NK-92 (cell line): ENCODE data around the gene MED27.

Experiments used
- DNase-seq: peaks from one replicate; lab custom pipeline; 2025; ENCODE audit not compliant: unreplicated experiment; lab: John Stamatoyannopoulos, UW

Gene MED27

GRCh38 chr9:132044176-132044875 is 35.3 kb downstream of the MED27 start:
- no peak for DNase-seq

DNA sequence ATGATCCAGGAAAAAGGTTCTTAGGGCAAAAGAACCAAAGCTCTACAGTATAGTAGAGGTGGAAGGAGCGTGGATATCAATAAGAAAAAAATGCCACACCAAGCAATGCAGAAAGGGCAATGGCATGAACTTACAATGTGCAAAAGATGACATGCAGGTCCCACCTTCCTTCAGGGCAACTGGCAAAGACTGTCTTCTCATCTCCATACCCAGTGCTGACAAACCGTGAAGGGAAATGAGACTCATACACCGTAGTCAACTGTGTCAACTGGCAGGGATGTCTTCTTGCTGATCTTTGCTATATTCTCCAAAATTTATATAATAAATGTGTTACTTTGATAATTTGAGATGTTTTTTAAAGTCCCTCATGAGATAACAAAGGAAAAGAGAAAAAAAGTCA is 36.0 kb downstream of the MED27 start:
- DNase-seq: no peak

- DNase-seq: no peak
These were observed 37.3 kb downstream of the MED27 start for GRCh38 chr9:132042324-132042723.

DNA sequence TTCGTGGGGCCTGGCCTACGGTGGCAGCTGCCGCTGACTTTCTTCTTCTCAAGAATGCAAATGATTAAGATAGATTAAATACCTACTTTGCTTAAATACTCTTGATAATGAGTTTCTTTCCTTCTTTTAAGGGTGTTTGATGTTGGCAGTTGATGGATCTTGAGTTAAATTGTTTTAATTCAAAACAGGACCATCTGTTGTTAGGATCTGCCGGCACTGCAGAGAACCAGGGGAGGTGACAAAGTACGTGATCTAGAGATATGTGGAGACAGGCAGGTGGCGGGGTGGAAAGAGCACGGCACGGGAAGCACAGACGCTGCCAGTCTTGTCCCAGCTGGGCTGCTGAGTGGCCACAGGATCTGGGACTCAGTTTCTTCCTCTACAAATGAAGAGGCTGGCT is 37.9 kb downstream of the MED27 start:
- DNase-seq: no peak

- DNase-seq: no peak
These were observed 38.9 kb downstream of the MED27 start for GRCh38 chr9:132040808-132041207.

DNA sequence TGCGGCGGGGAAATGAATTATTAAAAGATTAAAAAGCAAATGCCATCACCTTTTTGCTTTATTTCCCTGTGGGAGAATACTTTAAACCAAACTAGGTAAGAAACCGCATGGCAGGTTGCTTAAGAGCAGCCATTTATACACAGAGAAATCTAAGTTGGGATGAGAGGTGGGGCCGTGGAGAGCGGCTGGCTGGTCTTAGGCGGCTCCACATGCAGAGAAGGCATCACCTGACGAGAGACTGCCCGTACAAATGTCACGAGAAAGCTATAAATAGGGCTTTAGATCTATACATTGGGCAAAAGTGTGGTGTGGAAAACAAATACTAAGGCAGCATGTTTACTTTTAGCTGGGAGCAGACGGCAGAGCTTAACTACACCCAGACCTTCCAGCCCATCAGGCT is 39.4 kb downstream of the MED27 start:
- no peak for DNase-seq

DNA sequence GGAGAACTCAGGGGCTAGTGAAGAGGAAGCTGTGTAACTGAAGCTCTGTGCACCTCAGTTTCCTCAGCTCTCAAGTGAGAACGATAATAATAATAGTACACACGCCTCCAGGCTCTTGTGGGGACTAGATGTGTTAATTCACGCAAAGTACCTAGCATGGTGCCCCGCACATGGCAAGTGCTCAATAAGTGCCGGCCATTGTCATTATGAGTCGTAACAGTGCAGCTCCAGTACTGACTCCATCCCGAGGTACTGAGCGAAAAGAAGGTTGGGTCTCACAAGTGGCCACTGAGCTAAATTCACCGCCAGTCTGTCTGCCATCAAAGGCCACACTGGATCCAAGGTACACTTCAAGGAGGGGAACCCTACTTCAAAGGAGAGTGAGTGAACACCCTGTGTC is 40.4 kb downstream of the MED27 start:
- DNase-seq: no peak

GRCh38 chr9:132037458-132037857 is 42.2 kb downstream of the MED27 start:
- no peak for DNase-seq

GRCh38 chr9:132036521-132036920 is 43.1 kb downstream of the MED27 start:
- DNase-seq: no peak

GRCh38 chr9:132035679-132036078 is 44.0 kb downstream of the MED27 start:
- no peak for DNase-seq

DNA sequence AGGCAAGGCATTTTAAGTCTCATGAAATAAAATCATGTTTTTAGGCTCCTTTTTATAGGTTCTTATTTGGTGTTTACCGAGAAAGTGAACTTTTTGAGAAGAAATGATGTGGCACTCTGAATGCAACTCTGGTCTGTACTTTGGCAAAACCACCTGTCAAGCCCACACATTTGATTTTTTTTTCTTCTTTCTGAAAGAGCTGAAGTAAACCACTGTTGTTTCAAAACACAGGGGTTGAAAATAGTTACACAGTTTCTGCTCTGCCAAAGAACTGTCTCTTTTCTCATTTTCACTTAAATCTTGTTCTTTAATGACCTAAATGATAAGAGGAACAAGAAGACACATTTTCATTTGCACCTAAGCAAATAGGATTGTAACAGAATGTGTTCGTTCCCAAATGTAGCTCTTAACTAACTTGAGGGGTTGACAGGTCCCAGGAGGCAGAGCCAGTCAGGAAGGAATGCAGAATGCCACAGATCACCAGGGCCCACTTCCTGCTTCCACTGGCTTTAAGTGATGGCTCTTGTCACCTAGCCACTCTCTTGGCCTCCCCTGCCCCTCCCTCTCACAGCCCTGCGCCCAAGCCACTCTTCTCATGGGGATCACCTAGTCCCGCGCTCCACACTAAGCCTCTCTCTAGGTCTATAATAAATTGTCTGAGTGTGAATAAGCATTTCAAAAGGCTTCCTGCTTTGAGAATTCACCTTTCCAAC is 47.3 kb downstream of the MED27 start:
- DNase-seq: no peak

- DNase-seq: no peak
These were observed 48.0 kb downstream of the MED27 start for GRCh38 chr9:132031467-132032237.

DNA sequence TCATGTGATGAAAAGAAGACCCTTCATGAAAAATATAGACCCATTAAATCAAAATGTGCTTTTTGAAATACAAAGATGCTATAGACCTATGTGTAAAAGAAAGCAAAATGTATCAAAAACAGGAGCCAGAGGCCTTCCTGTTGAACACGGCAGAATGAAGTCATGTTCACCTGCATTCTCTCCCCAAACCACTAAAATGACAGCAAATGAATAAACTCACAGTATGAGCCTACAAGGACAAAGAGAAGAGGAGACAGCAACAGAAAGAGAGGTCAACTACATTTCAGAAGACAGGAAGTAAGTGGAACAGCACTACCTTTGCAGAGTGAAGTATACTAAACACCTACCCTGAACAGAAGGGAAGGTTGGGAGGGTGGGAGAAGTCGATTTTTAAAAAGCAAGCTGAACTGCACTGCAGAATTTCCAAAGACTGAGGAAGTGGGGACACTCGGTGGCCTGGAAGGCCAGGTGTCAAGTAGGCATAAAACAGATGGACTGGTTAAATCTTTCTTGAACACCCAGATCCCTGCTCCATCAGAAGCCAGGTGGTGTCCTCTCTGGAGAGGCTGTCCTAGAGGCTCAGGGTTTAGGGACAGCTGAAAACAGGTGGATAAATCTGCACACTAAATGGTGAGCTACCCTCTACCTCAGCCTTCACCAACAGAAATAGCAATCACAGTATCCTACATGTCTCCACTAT is 48.9 kb downstream of the MED27 start:
- DNase-seq: no peak

DNA sequence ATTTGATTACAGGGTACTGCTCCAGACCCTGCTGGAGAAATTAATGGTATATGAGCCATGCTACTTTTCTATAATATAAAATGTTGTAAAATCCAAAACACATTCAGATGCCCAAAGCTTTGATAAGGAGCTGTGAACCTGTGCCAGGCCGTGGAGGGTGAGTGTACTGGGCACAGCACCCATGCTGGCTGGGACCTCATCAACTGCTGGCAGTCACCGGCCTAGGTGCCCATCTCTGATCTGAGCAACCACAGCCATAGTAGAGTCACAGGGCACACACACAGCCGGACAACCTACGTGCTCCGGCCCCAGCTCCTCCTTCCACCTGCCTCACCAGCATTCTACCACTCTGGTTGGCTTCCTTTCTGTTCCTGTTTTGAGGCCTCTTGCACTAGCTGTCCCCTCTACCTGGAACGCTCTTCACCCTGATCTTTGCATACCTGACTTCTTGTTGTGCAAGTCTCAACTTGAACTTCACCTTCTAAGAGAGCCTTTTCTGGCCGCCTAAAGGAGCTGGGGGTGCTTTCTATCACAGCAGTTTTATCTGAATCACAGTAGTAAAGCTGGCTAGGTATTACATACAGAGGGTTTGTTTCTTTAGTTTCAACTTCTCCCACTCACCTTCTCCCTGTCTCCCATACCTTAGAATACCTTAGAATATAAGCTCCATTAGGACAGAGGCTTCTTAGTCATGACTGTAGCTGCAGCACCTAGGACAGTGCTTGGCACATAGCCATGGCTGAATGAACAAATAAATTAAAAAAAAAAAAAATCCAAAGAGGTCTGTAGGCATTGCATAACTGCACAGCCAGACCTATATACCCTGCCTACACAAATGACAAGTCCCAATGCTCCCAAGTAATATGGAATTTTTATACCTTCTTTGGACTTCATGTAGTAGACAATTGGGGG is 51.7 kb downstream of the MED27 start:
- DNase-seq: no peak

DNA sequence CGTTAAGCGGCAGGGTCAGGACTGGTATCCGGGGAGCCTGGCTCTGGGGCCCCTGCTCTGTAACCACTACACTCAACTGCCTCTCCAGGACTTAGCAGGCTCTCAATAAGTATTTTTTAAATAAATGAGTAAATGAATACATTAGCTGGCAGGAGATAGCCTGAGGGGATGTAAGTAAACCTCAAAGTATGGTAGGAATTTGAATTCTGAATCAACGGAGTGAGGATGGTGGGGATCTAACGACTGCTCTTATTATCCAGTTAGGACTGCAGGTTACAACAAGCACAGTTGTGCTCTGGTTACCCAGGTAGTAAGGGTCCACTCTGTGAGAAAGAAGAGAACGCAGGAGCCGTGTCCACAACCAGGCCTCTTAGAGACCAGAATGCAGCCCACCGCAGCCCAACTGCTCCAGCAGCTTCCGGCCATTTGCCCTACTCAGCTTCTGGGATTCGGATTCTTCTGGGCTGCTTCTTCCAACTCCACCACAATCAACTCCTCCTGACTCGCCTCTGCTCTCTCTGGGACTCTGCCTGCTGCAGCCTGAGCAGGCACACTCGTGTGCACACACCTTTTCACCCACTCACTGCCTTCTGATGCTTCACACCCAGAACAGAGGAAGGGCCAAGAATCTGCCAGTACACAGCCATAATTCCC is 52.6 kb downstream of the MED27 start:
- DNase-seq: no peak

DNA sequence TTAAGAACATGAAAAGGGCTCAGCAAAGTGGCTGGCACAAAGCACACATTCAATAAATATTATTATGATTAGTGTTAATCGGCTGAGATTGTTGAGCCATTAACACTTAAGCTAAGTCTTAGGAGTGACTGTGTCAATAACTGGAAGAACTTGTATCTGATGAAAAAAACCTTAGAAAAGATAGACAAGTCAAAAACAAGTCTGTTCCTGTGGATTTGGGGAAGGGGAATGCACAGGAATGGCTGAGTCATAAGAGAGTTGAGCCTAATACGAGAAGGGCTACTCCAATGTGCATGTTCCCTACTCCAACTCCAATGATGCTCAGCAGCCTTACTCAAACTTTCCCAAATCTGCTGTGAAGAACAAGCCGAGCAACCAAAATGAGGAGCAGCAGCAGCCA is 53.9 kb downstream of the MED27 start:
- no peak for DNase-seq

DNA sequence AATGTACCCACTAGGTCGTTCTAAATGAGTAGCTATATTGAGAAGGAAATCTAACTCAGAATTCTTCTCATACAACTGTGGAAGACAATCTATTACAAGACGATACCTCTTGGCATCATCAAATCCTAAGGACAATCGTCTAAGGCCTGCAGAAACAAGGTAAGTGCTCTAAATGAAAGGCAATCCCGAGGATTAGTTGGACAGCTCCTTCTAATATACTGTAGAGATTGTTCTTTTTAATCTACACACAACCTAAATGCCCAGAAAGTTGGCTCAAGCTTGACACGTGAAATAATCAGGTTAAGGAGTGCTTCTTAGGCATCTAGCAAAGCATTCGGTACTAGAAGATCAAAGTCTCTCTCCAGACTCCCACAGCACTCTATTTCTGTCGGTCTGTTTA is 55.1 kb downstream of the MED27 start:
- DNase-seq: no peak

GRCh38 chr9:132023419-132024180 is 56.1 kb downstream of the MED27 start:
- no peak for DNase-seq

GRCh38 chr9:132020820-132021510 is 58.7 kb downstream of the MED27 start:
- no peak for DNase-seq
